Heart right ventricle (tissue), 16 donors: ENCODE measurements around the gene ERBB4. TPM values are rescaled to one million over a fixed set of nuclear protein-coding genes. Genes with fewer than 3 reads are reported as not detected.
"Not testable (repeated sequence)": the region's sequence is repeated elsewhere in the genome, so short reads cannot be mapped to it uniquely, and the experiment has no call there.

Experiments
- ATAC-seq, 8 donors: fragments of 200-7000 bp; cut with Tn5 transposase; one replicate each; pipeline ENCODE4 v1.9.1; 2020; ENCODE audit warnings: mild to moderate bottlenecking in 8 of 8, moderate library complexity in 8 of 8, moderate number of reproducible peaks in 1 of 8
- DNase-seq, 2 donors: peaks; one replicate each; pipeline ENCODE4 v3.0.0-alpha.2; 2020
- H3K27ac ChIP-seq, 10 donors: fragments of 200-600 bp; sonication (generic) in 2 of 10; one replicate each; pipeline versions ENCODE4 v1.5.0 to v1.8.0; 2020 to 2022; ENCODE audit warnings: mild to moderate bottlenecking in 3 of 10
- H3K27me3 ChIP-seq, 7 donors: fragments of 200-600 bp; one replicate each; pipeline ENCODE4 v1.8.0; 2021 to 2022; ENCODE audit warnings: mild to moderate bottlenecking in 2 of 7
- H3K36me3 ChIP-seq, 9 donors: fragments of 200-600 bp; sonication (generic) in 1 of 9; one replicate each; pipeline versions ENCODE4 v1.5.0 to v1.8.0; 2020 to 2022; ENCODE audit warnings: mild to moderate bottlenecking in 2 of 9
- H3K4me1 ChIP-seq, 9 donors: fragments of 200-600 bp; sonication (generic) in 1 of 9; one replicate each; pipeline versions ENCODE4 v1.5.0 to v1.8.0; 2020 to 2022; ENCODE audit warnings: mild to moderate bottlenecking in 4 of 9
- H3K4me3 ChIP-seq, 10 donors: fragments of 200-600 bp; sonication (generic) in 2 of 10; one replicate each; pipeline versions ENCODE4 v1.5.0 to v1.8.0; 2020 to 2022; ENCODE audit warnings: mild to moderate bottlenecking in 7 of 10, moderate library complexity in 2 of 10
- H3K9me3 ChIP-seq, 11 donors: fragments of 200-600 bp in 10 of 11; sonication (generic) in 2 of 11; one replicate each; pipeline versions ENCODE4 v1.5.0 to v1.8.0; 2013 to 2022; ENCODE audit warnings: mild to moderate bottlenecking in 2 of 11, control low read depth in 1 of 11, moderate library complexity in 1 of 11
- CTCF ChIP-seq, 9 donors: fragments of 200-600 bp; sonication (generic) in 2 of 9; IDR thresholded peaks; one replicate each; pipeline versions ENCODE4 v1.5.0 to v1.8.0; 2021 to 2022; ENCODE audit warnings: antibody characterized with exemption in 9 of 9, mild to moderate bottlenecking in 5 of 9, moderate library complexity in 1 of 9
- WGBS, 2 donors: extraction: QIAGEN DNeasy Blood & Tissue Kit; methylation state at CpG; one replicate each; pipeline ENCODE4 v1.1.7; 2013; ENCODE audit warnings: inconsistent platforms in 1 of 2; 5-methylcytosine and 5-hydroxymethylcytosine counted together
- intact Hi-C, 10 donors: fragments of 100-400 bp; cut with DNase I; formaldehyde crosslinking; loops; one replicate each; pipeline versions ENCODE4 v1.11.1 to v1.14.2; 2022
- polyA plus RNA-seq, 2 donors: library from polyadenylated mRNA; stranded (reverse); fragments of 200-250 nt; gene quantifications; one replicate each; pipeline ENCODE4 v1.2.3, GENCODE V29; 2013
- total RNA-seq, 10 donors: library from RNA; stranded (reverse); fragmentation: NEBNext Ultra II Directional in 3 of 10; extraction: Animal tissue kit (Norgen Biotek cat#: 25700) in 3 of 10; gene quantifications; one replicate each; pipeline versions ENCODE4 v1.2.1 to v1.2.4, GENCODE V29; 2021 to 2023
- donor health status: Arrhythmogenic right ventricular cardiomyopathy.
- donor health status: ischemic (EF 13 %, LVEDD 7.1; RV severe dilation, severe dysfunction).
- donor health status: healthy with polysubstance abuse.
- donor health status: DM: no; HTN: yes; CAD: no.
- donor health status: DM: no; HTN: no; CAD: no.
- donor health status: ischemic (EF 25% LVEDD 6.9; RV normal size, moderate dysfunction).
- donor health status: ischemic (EF 25% LVEDD 5.7; RV mildly dilated, moderate dysfunction).
- donor health status: healthy.
- donor health status: DM: yes; HTN: yes; CAD: no.
- donor health status: Ischemic cardiomyopathy.
- donor health status: ischemic (EF 35%, LVEDD 5.7; RV mildly dilated, moderate dysfunction).
- donor health status: nonischemic (EF 11% LVEDD 7.7; RV severe dilation, severe dysfunction).
- donor health status: DM: yes; HTN: yes; CAD: no.
- donor health status: PGD.
- donor health status: ischemic (EF 29% LVEDD 5.4; RV normal size, mild dysfunction).
- donor health status: nonischemic (EF 23%, LVEDD 6.1; RV moderate dilation, normal function).

Gene ERBB4
- total and polyA plus RNA-seq, 12 donors, result 1.2 to 24.6 (median 16.1) TPM

GRCh38 chr2:211724933-211725332 is 813.7 kb downstream of the ERBB4 start:
- ATAC-seq, result peak in 1 of 8 donors; percentile 54
- Histone ChIP-seq H3K4me1 (no peaks in the 10 kb centered on the region), H3K4me3 (no peak overlapping the region), H3K36me3 (peaks cover 0 to 3% (median 0%) of the 10 kb centered on the region in 9 donors), H3K9me3 (no peaks in the 10 kb centered on the region), H3K27ac (no peak overlapping the region), H3K27me3 (no peaks in the 10 kb centered on the region)
- TF ChIP-seq CTCF (IDR thresholded peaks at IDR 0.05), result no peak
- 71 to 85% methylated on average over 5 of the region's 5 CpGs for WGBS, 2 donors
- DNase-seq, result no peak
- intact Hi-C loops, result no loop called here

- no peak for DNase-seq
- TF ChIP-seq CTCF (IDR thresholded peaks at IDR 0.05), result no peak
- no peaks in the 10 kb centered on the region for H3K27me3 ChIP-seq
- H3K27ac ChIP-seq, result no peak overlapping the region
- peaks cover 0 to 3% (median 0%) of the 10 kb centered on the region in 9 donors for H3K36me3 ChIP-seq
- intact Hi-C loops, result no loop called here
- H3K4me1 ChIP-seq, result no peaks in the 10 kb centered on the region
- ATAC-seq, result no peak
- WGBS, 2 donors, result 46 to 87% methylated on average over 1 of the region's 1 CpG
- no peaks in the 10 kb centered on the region for H3K9me3 ChIP-seq
- H3K4me3 ChIP-seq, result no peak overlapping the region
Measured at GRCh38 chr2:211723398-211723797, 815.2 kb downstream of the ERBB4 start.

- intact Hi-C loops, result no loop called here
- ATAC-seq, result no peak
- no peak overlapping the region for H3K27ac ChIP-seq
- no peak for TF ChIP-seq CTCF (IDR thresholded peaks at IDR 0.05)
- no peak for DNase-seq
- WGBS, 2 donors, result 88 to 90% methylated on average over 2 of the region's 2 CpGs
- H3K4me3 ChIP-seq, result no peak overlapping the region
- no peaks in the 10 kb centered on the region for H3K4me1 ChIP-seq
- H3K9me3 ChIP-seq, result no peaks in the 10 kb centered on the region
- peaks cover 0 to 3% (median 0%) of the 10 kb centered on the region in 9 donors for H3K36me3 ChIP-seq
- no peaks in the 10 kb centered on the region for H3K27me3 ChIP-seq
Measured at GRCh38 chr2:211722928-211723327, 815.7 kb downstream of the ERBB4 start.

GRCh38 chr2:211721874-211722273 is 816.7 kb downstream of the ERBB4 start:
- 85 to 96% methylated on average over 9 of the region's 9 CpGs for WGBS, 2 donors
- H3K27me3 ChIP-seq, DNase-seq, H3K27ac ChIP-seq, intact Hi-C loops, H3K4me1 ChIP-seq, H3K36me3 ChIP-seq, H3K9me3 ChIP-seq, ATAC-seq, H3K4me3 ChIP-seq: not testable (repeated sequence)

GRCh38 chr2:211709389-211709788 is 829.2 kb downstream of the ERBB4 start:
- WGBS, 2 donors, result 44 to 67% methylated on average over 1 of the region's 1 CpG
- no peak overlapping the region for H3K27ac ChIP-seq
- H3K9me3 ChIP-seq, result no peaks in the 10 kb centered on the region
- no peak overlapping the region for H3K4me3 ChIP-seq
- intact Hi-C loops, result no loop called here
- no peaks in the 10 kb centered on the region for H3K27me3 ChIP-seq
- no peaks in the 10 kb centered on the region for H3K36me3 ChIP-seq
- no peak for DNase-seq
- H3K4me1 ChIP-seq, result no peaks in the 10 kb centered on the region
- no peak for ATAC-seq
- TF ChIP-seq CTCF (IDR thresholded peaks at IDR 0.05), result no peak
